Measurements from ENCODE around the gene SCO2. TPM values are rescaled to one million over a fixed set of nuclear protein-coding genes. Genes with fewer than 3 reads are reported as not detected.
A peak's percentile ranks its signal among the peaks of the same experiment; 100 is the strongest.

SCO2 gene
- total RNA-seq, 1 experiment from 2014 or later: 7.0 TPM

- ChIA-PET CTCF (interaction anchor here (0.6 kb wide), 1 partner anchor 90 kb away, joined by 3 read pairs; no protein-coding TSS in a partner anchor), RAD21 (ENCODE audit: low non-redundant PET in 1 of 2, low total read pairs in 2 of 2, uncharacterized antibody in 2 of 2, unreplicated experiment in 2 of 2) (no interaction called here), POLR2A (interaction anchor here (0.8 to 1.4 kb wide), 2 partner anchors 17 to 34 kb away, joined by 3 to 7 read pairs; partner anchors contain the start of genes KLHDC7B and SYCE3)
- DNase-seq (ENCODE audit: low read depth, low spot score) (no peak), ATAC-seq (no peak)
- H3K4me2 ChIP-seq (ENCODE audit: low read length): peak overlapping the region; percentile 93
- peaks cover 0 to under 1% of the 10 kb centered on the region in 2 experiments; a peak in 1 of 4 replicates for H3K36me3 ChIP-seq (ENCODE audit: control insufficient read depth in 1 of 2, insufficient read depth in 2 of 2, low read length in 2 of 2)
- H3K4me1 ChIP-seq (ENCODE audit: control insufficient read depth in 1 of 2, insufficient read depth in 2 of 2, low read length in 2 of 2): peaks cover 16 to 83% of the 10 kb centered on the region in 2 experiments; a peak in 3 of 4 replicates
- peak overlapping the region; percentile 100 for H3K27ac ChIP-seq (ENCODE audit: low read depth, low read length)
- no peak overlapping the region for H2AFZ ChIP-seq (ENCODE audit: low read depth, low read length, poor library complexity, severe bottlenecking)
- BruUV-seq (replicated peaks): no TSS peak
- intact Hi-C loops (cut with micrococcal nuclease): no loop called here
- H3K79me2 ChIP-seq (ENCODE audit: insufficient read depth, low read length): peaks cover 19% of the 10 kb centered on the region
- peak overlapping the region; percentile 91 for H3K9ac ChIP-seq (ENCODE audit: low read length)
- no peaks in the 10 kb centered on the region for H3K9me2 ChIP-seq (ENCODE audit: insufficient read depth)
- no peaks in the 10 kb centered on the region for H3K27me3 ChIP-seq (ENCODE audit: insufficient read depth, low read length)
- TF ChIP-seq POLR2AphosphoS5 (IDR thresholded peaks at IDR 0.05; ENCODE audit: low read depth, low read length) (peak; percentile 23), POLR2A (IDR thresholded peaks at IDR 0.05; ENCODE audit: borderline replicate concordance, extremely low read depth, insufficient read depth, insufficient read length) (no peak), ATF3 (IDR thresholded peaks at IDR 0.05) (no peak), SRF (IDR thresholded peaks at IDR 0.05; ENCODE audit: low read depth) (no peak), CTCF (IDR thresholded peaks at IDR 0.05 in 2 of 3, conservative IDR thresholded peaks at IDR 0.05 in 1 of 3; ENCODE audit: borderline replicate concordance in 1 of 3, insufficient read depth in 1 of 3, low read depth in 2 of 3, low read length in 2 of 3) (no peak), ELF1 (IDR thresholded peaks at IDR 0.05; ENCODE audit: borderline replicate concordance, low read depth) (no peak)
- peak overlapping the region; percentile 92 to 96 for H3K4me3 ChIP-seq (replicated peaks in 1 of 2; ENCODE audit: low read depth in 1 of 2, low read length in 2 of 2)
- H4K20me1 ChIP-seq (ENCODE audit: insufficient read depth): no peaks in the 10 kb centered on the region
- H3K9me3 ChIP-seq (ENCODE audit: control insufficient read depth in 1 of 2, insufficient read depth in 1 of 2, low read depth in 1 of 2, low read length in 2 of 2): no peaks in the 10 kb centered on the region
Observed at GRCh38 chr22:50528682-50529415, 3.5 kb upstream of the SCO2 start.

Measured in HCT116 (cell line).